ENCODE data around the gene ACO2. TPM values are rescaled to one million over a fixed set of nuclear protein-coding genes. Genes with fewer than 3 reads are reported as not detected.
"Not testable (repeated sequence)": the region's sequence is repeated elsewhere in the genome, so short reads cannot be mapped to it uniquely, and the experiment has no call there.

ACO2 gene
- total RNA-seq, 2 experiments from 2014 or later: 61.5 to 107 TPM

- DNase-seq (ENCODE audit: low spot score): no peak
These were observed 88.7 kb downstream of the ACO2 start for GRCh38 chr22:41557401-41558240.

GRCh38 chr22:41558241-41558630 lies 89.3 kb downstream of the ACO2 start:
- POLR2A ChIA-PET; intact Hi-C loops (cut with micrococcal nuclease; ENCODE audit: unreplicated experiment); H4K20me1 ChIP-seq (ENCODE audit: insufficient read depth, low read length); H2AFZ ChIP-seq (ENCODE audit: low read length); H3K9me2 ChIP-seq (ENCODE audit: insufficient read depth, low read length); CTCF ChIA-PET (ENCODE audit: unreplicated experiment); H3K36me3 ChIP-seq (ENCODE audit: insufficient read depth, low read length); H3K27ac ChIP-seq (ENCODE audit: low read depth, low read length, poor library complexity, severe bottlenecking); H3K9me3 ChIP-seq (ENCODE audit: low read length); H3K79me2 ChIP-seq (ENCODE audit: insufficient read depth, low read depth, low read length); H3K4me1 ChIP-seq (ENCODE audit: insufficient read depth, low read length, poor library complexity, severe bottlenecking); H3K4me3 ChIP-seq (ENCODE audit: low read depth, low read length, poor library complexity, severe bottlenecking); DNase-seq (ENCODE audit: low spot score); H3K4me2 ChIP-seq (ENCODE audit: low read length); BruUV-seq (replicated peaks): not testable (repeated sequence)

More at GRCh38 chr22:41557401-41558240, 88.7 kb downstream of the ACO2 start:
- no peak for TF ChIP-seq EZH2phosphoT487 (IDR thresholded peaks at IDR 0.05; ENCODE audit: borderline replicate concordance, low read depth, low read length)
- no peak for TF ChIP-seq CTCF (conservative IDR thresholded peaks at IDR 0.05; ENCODE audit: low read length)
- no peaks in the 10 kb centered on the region for H3K36me3 ChIP-seq (ENCODE audit: insufficient read depth, low read length)
- no peak overlapping the region for H3K4me3 ChIP-seq (ENCODE audit: low read depth, low read length, poor library complexity, severe bottlenecking)
- intact Hi-C loops (cut with micrococcal nuclease; ENCODE audit: unreplicated experiment): no loop called here
- ChIA-PET POLR2A (no interaction called here), CTCF (ENCODE audit: unreplicated experiment) (no interaction called here)
- no peak overlapping the region for H2AFZ ChIP-seq (ENCODE audit: low read length)
- H3K4me1 ChIP-seq (ENCODE audit: insufficient read depth, low read length, poor library complexity, severe bottlenecking): no peaks in the 10 kb centered on the region
- no peak overlapping the region for H3K4me2 ChIP-seq (ENCODE audit: low read length)
- H4K20me1 ChIP-seq (ENCODE audit: insufficient read depth, low read length): no peaks in the 10 kb centered on the region
- H3K27ac ChIP-seq (ENCODE audit: low read depth, low read length, poor library complexity, severe bottlenecking): no peak overlapping the region
- H3K79me2 ChIP-seq (ENCODE audit: insufficient read depth, low read depth, low read length): no peaks in the 10 kb centered on the region
- H3K9me2 ChIP-seq (ENCODE audit: insufficient read depth, low read length): no peaks in the 10 kb centered on the region
- no TSS peak for BruUV-seq (replicated peaks)
- no peaks in the 10 kb centered on the region for H3K9me3 ChIP-seq (ENCODE audit: low read length)

GRCh38 chr22:41560095-41560471 lies 91.2 kb downstream of the ACO2 start:
- ChIA-PET POLR2A (no interaction called here), CTCF (ENCODE audit: unreplicated experiment) (no interaction called here)
- Histone ChIP-seq H3K9me3 (ENCODE audit: low read length) (no peaks in the 10 kb centered on the region), H3K9me2 (ENCODE audit: insufficient read depth, low read length) (no peaks in the 10 kb centered on the region), H2AFZ (ENCODE audit: low read length) (no peak overlapping the region), H3K4me2 (ENCODE audit: low read length) (no peak overlapping the region), H3K4me1 (ENCODE audit: insufficient read depth, low read length, poor library complexity, severe bottlenecking) (no peaks in the 10 kb centered on the region), H3K79me2 (ENCODE audit: insufficient read depth, low read depth, low read length) (no peaks in the 10 kb centered on the region), H3K4me3 (ENCODE audit: low read depth, low read length, poor library complexity, severe bottlenecking) (no peak overlapping the region), H3K36me3 (ENCODE audit: insufficient read depth, low read length) (no peaks in the 10 kb centered on the region), H4K20me1 (ENCODE audit: insufficient read depth, low read length) (no peaks in the 10 kb centered on the region), H3K27ac (ENCODE audit: low read depth, low read length, poor library complexity, severe bottlenecking) (no peak overlapping the region)
- intact Hi-C loops (cut with micrococcal nuclease; ENCODE audit: unreplicated experiment): no loop called here
- no TSS peak for BruUV-seq (replicated peaks)
- TF ChIP-seq EZH2phosphoT487 (IDR thresholded peaks at IDR 0.05; ENCODE audit: borderline replicate concordance, low read depth, low read length) (no peak), CTCF (conservative IDR thresholded peaks at IDR 0.05; ENCODE audit: low read length) (no peak)
- DNase-seq (ENCODE audit: low spot score): no peak

All from OCI-LY7 (cell line).